Measurements from ENCODE around the gene CELF2. TPM values are rescaled to one million over a fixed set of nuclear protein-coding genes. Genes with fewer than 3 reads are reported as not detected.

CELF2 gene
- total RNA-seq, 2 experiments from 2014 or later, result 165 to 181 TPM

DNA sequence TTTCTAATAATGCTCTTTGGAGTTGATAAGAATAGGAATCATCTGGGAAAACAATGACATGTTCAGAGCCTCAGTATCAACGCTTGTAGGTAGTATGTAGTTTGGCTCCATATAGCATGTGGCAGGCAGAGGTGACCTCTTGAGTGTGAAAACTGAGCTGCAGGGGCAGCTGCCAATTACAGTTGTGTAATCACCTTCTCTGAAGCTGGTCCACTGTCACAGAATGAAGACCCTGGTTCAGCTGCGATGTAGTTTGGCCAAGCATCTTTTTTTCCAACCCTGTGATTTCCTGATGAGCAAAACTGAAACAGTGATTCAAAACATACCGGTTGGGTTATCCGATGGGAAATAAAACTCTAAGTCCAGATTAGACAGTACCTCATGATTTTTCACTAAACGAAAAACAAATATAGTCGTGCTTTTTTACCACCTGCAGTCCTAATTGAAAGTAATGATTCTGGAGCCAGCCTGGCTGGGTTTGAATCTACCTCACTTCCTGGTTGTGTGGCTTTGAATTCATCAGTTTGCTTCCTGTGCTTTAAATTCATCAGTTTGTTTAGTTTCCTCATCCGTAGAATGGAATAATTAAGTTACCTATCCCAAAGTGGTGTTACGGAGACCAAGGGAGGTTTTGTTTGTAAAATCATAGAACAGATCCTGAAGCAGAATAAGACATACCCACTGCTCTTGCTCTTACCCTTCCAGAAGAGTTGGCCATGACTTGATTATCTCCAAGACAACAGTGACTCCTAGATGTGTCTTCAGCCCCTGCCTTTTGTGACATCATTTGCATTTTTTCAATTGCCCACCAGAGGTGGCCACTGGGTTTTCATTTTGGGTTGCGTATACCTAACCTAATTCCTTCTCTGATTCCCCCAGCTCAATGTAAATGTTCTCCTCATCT is 87.4 kb downstream of the CELF2 start:
- DNase-seq, result no peak
- H3K9me3 Mint-ChIP-seq, result no peaks in the 10 kb centered on the region
- POLR2A ChIA-PET, result no interaction called here

DNA sequence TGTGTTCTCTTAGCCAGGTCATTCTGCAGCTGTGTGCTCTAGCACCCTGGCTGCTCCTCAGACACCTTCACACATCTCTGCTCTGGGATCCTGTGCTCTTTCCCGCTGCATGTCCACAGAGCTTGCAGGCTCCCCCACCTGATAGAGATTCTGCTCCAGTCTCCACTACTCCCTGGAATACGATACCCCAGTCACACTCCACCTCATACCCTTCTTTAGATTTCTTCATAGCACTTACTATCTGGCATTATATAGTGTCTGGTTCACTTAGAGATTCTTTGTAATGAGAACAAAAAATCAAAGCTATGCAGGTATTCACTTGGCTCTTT is 88.0 kb downstream of the CELF2 start:
- peak overlapping the region; percentile 70 for H3K27ac Mint-ChIP-seq
- peaks cover 24% of the 10 kb centered on the region for H3K4me1 Mint-ChIP-seq
- ChIA-PET CTCF (interaction anchor here (0.6 to 2.0 kb wide), 4 partner anchors 13 to 59 kb away, joined by 3 to 8 read pairs (median 5); no protein-coding TSS in a partner anchor), POLR2A (no interaction called here)
- H3K27me3 Mint-ChIP-seq, result peaks cover 8% of the 10 kb centered on the region
- DNase-seq, result no peak
- peaks cover 9% of the 10 kb centered on the region for H3K36me3 Mint-ChIP-seq (ENCODE audit: low read depth)
- H3K9me3 Mint-ChIP-seq, result peaks cover 5% of the 10 kb centered on the region
- no peak overlapping the region for H3K4me3 Mint-ChIP-seq

More for the DNA sequence above, 87.4 kb downstream of the CELF2 start:
- Mint-ChIP-seq H3K4me3 (no peak overlapping the region), H3K27ac (peak overlapping the region; percentile 70), H3K4me1 (peaks cover 24% of the 10 kb centered on the region), H3K27me3 (peaks cover 8% of the 10 kb centered on the region), H3K36me3 (ENCODE audit: low read depth) (peaks cover 7% of the 10 kb centered on the region)
- CTCF ChIA-PET, result interaction anchor here (0.6 to 2.0 kb wide), 5 partner anchors 10 to 59 kb away, joined by 3 to 8 read pairs (median 4); no protein-coding TSS in a partner anchor

DNA sequence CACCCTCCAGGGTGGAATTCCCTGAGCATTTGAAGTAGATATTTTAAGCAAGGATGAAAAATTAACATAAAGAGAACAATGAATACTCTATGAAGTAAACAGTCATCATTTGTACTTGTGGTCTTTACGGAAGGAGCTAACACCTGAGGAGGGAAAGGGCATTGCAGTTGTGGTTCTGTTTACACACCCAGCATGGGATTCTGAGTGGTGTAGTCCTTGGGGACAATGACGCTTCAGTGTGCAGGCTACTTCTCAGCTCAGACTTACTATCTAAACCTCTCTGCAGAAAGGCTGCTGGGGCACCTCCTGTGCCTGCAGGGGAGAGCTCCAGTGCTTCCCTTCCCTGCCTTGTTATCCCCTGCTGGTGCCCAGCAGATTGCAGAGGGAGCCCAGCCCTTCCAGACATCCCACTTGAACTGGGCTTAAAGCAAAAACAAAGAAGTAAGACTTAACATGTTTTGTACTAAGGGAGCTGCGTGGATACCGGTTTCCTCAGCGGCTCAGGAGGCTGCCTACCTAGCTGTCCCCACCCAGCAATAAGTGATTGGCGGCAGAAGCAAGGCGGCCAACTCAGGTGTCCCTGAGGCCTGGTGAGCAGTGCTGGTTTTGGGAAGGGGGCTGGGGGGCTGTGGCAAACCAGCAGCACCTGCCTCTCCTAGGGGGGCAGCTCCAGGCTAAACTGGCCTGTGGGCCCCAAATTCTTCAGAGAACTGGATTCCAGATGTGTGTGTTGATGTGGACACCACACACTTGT is 89.1 kb downstream of the CELF2 start:
- CTCF ChIA-PET, result interaction anchor here (1.5 to 2.0 kb wide), 2 partner anchors 14 to 57 kb away, joined by 7 to 8 read pairs; no protein-coding TSS in a partner anchor
- Mint-ChIP-seq H3K36me3 (ENCODE audit: low read depth) (peaks cover 9% of the 10 kb centered on the region), H3K27ac (no peak overlapping the region), H3K9me3 (peaks cover 5% of the 10 kb centered on the region), H3K4me3 (no peak overlapping the region), H3K4me1 (peaks cover 24% of the 10 kb centered on the region), H3K27me3 (peaks cover 5% of the 10 kb centered on the region)
- DNase-seq, result no peak
- POLR2A ChIA-PET, result interaction anchor here (0.7 kb wide), 1 partner anchor 148 kb away, joined by 3 read pairs; no protein-coding TSS in a partner anchor

DNA sequence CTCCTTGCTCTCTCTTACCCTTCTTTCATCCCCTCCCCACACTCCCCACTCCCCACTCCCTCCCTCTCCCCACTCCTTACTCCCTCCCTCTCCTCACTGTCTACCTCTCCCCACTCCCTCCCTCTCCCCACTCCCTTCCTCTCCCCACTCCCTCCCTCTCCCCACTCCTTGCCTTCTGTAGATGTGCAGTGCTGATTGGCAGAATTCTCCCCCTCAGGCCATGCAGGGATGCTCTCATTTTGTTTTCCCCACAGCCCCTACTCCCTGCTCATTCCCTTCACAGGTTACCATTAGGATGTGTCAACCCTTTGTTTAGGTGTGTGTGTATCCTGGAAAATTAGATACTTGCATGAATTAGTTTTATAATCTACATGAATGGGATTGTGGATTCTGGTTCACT is 90.3 kb downstream of the CELF2 start:
- H3K4me3 Mint-ChIP-seq, result no peak overlapping the region
- peaks cover 7% of the 10 kb centered on the region for H3K36me3 Mint-ChIP-seq (ENCODE audit: low read depth)
- peaks cover 5% of the 10 kb centered on the region for H3K9me3 Mint-ChIP-seq
- H3K27ac Mint-ChIP-seq, result no peak overlapping the region
- ChIA-PET CTCF (no interaction called here), POLR2A (no interaction called here)
- H3K27me3 Mint-ChIP-seq, result peaks cover under 1% of the 10 kb centered on the region
- DNase-seq, result no peak
- peaks cover 23% of the 10 kb centered on the region for H3K4me1 Mint-ChIP-seq

DNA sequence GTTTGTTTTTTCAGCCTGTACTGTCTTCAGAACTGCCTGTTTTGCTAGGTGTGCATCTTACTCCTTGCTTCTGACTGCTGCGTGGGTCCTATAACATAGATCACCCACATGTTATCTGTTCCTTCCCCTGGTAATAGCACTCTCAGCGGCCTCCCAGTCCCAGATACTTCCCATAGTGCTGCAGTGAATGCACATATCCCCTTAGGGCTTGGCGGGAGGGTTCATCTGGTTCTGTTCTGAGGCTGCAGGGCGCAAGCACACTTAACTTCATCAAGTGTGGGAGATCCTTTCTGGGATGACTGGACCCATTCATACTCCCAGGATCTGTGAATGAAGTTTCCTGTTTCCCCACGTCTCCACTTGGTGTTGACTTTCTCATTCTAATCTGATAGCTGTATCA is 90.7 kb downstream of the CELF2 start:
- no peak for DNase-seq
- ChIA-PET POLR2A (no interaction called here), CTCF (interaction anchor here (0.7 to 1.6 kb wide), 2 partner anchors 10 to 37 kb away, joined by 3 read pairs; no protein-coding TSS in a partner anchor)
- Mint-ChIP-seq H3K4me3 (no peak overlapping the region), H3K27me3 (no peaks in the 10 kb centered on the region), H3K36me3 (ENCODE audit: low read depth) (peaks cover 6% of the 10 kb centered on the region), H3K9me3 (peaks cover 5% of the 10 kb centered on the region), H3K4me1 (peaks cover 26% of the 10 kb centered on the region), H3K27ac (no peak overlapping the region)

DNA sequence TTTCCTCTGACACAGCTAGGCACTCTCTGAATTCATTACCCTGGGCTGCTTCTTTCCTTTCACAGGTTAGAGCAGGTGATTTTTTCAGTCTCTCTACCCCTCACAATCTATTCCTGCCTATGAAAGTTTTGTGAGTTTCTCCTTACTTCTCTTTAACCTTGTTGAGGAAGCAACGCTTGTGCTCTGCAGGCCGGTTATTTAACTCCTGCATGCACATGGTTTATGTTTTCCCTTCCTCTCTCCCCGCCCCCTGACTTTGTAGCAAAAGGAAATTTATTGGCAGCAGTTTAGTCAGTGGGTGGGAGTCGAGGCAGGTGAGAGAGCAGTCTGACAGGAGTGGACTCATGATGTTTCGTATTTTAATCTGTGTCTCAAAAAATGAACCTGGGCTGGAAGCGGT is 91.9 kb downstream of the CELF2 start:
- Mint-ChIP-seq H3K9me3 (peaks cover 5% of the 10 kb centered on the region), H3K27ac (no peak overlapping the region), H3K27me3 (no peaks in the 10 kb centered on the region), H3K4me3 (no peak overlapping the region), H3K4me1 (peaks cover 26% of the 10 kb centered on the region), H3K36me3 (ENCODE audit: low read depth) (peaks cover 6% of the 10 kb centered on the region)
- DNase-seq, result no peak
- ChIA-PET POLR2A (no interaction called here), CTCF (interaction anchor here (1.6 kb wide), 1 partner anchor 11 kb away, joined by 3 read pairs; no protein-coding TSS in a partner anchor)

DNA sequence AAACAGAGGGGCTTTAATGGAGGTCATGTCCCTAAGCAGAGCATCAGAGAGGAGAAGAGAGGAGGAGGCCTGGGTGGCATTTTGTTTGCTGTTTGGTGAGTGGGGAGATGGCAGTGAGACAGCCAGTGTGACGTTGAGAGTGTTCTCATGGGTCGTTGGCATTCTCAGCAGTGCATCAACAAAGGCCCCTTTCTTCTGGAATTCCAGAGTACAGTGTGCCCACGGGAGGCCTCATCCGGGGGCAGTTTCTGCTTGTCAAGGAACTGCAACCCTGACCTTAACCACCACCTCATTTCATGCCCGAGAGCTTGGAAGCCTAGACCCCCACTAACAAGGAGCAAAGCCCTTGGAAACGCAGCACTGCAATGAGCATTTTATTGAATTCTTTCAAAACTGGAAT is 92.9 kb downstream of the CELF2 start:
- CTCF ChIA-PET, result interaction anchor here (0.5 kb wide), 1 partner anchor 862 kb away, joined by 3 read pairs; no protein-coding TSS in a partner anchor
- H3K4me1 Mint-ChIP-seq, result peaks cover 17% of the 10 kb centered on the region
- peaks cover 5% of the 10 kb centered on the region for H3K9me3 Mint-ChIP-seq
- no peak overlapping the region for H3K27ac Mint-ChIP-seq
- H3K27me3 Mint-ChIP-seq, result no peaks in the 10 kb centered on the region
- peaks cover 6% of the 10 kb centered on the region for H3K36me3 Mint-ChIP-seq (ENCODE audit: low read depth)
- POLR2A ChIA-PET, result no interaction called here
- no peak overlapping the region for H3K4me3 Mint-ChIP-seq
- no peak for DNase-seq

DNA sequence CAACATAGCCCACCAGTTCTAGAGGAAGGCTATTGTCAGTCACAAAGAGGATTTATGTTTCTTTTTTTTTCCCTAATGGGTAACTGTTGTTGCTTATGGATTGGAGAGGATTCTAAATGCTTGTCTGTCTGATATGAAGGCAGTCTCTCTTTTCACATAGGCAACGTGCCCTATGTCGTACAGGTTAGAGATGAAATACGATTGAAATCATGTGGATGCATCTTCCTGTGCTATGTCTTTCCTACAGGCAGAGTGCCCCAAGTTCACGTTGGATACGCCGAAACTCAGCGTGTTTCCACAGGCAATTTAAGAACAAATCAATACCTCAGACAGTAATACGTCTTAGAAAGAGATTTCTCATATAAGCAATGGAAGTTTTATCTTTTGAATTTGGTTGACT is 93.8 kb downstream of the CELF2 start:
- ChIA-PET CTCF (interaction anchor here (1.3 to 1.5 kb wide), 3 partner anchors 12 to 34 kb away, joined by 3 to 5 read pairs (median 4); no protein-coding TSS in a partner anchor), POLR2A (interaction anchor here (0.7 kb wide), 1 partner anchor 968 kb away, joined by 11 read pairs; no protein-coding TSS in a partner anchor)
- Mint-ChIP-seq H3K4me1 (peaks cover 11% of the 10 kb centered on the region), H3K9me3 (peaks cover 5% of the 10 kb centered on the region), H3K27ac (no peak overlapping the region), H3K27me3 (no peaks in the 10 kb centered on the region), H3K4me3 (no peak overlapping the region), H3K36me3 (ENCODE audit: low read depth) (peaks cover 6% of the 10 kb centered on the region)
- DNase-seq, result no peak

DNA sequence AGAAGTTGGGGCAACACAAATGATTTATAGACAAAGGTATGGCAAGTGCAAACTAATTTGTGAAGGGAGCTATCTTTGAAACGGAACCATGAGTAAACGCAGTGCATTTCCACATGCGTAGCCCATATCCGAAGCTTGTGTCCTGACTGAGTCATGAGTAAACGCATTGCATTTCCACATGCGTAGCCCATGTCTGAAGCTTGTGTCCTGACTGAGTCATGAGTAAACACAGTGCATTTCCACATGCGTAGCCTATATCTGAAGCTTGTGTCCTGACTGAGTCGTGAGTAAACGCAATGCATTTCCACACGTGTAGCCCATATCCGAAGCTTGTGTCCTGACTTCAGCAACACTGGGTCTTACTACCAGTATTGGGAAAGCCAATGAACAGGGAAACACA is 95.0 kb downstream of the CELF2 start:
- DNase-seq, result no peak
- peaks cover 6% of the 10 kb centered on the region for H3K36me3 Mint-ChIP-seq (ENCODE audit: low read depth)
- no peak overlapping the region for H3K4me3 Mint-ChIP-seq
- CTCF ChIA-PET, result interaction anchor here (0.6 to 2.0 kb wide), 4 partner anchors 10 to 38 kb away, joined by 4 to 5 read pairs (median 5); no protein-coding TSS in a partner anchor
- no peak overlapping the region for H3K27ac Mint-ChIP-seq
- no peaks in the 10 kb centered on the region for H3K27me3 Mint-ChIP-seq
- peaks cover 5% of the 10 kb centered on the region for H3K9me3 Mint-ChIP-seq
- H3K4me1 Mint-ChIP-seq, result peaks cover 9% of the 10 kb centered on the region
- POLR2A ChIA-PET, result no interaction called here

DNA sequence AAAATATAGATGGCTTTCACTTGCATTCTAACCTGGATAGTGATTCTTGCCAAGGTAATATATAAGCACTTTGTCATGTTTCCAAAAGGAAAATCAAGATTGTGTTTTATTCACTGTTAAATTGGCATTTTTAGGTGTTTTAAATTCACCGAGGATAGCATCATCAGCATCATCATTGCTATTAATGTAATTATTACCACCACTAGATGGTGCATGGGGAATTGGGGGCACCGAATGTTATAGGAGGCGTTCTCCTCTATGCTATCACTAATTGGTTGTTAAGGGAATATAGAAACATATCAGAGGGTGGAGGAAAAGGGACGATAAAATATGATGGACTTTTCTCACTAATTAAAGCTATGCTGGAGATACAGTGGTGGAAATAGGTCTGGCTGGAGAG is 95.5 kb downstream of the CELF2 start:
- no peaks in the 10 kb centered on the region for H3K27me3 Mint-ChIP-seq
- ChIA-PET POLR2A (no interaction called here), CTCF (interaction anchor here (1.5 to 2.0 kb wide), 3 partner anchors 10 to 38 kb away, joined by 3 to 5 read pairs (median 4); no protein-coding TSS in a partner anchor)
- peaks cover 5% of the 10 kb centered on the region for H3K9me3 Mint-ChIP-seq
- H3K4me3 Mint-ChIP-seq, result no peak overlapping the region
- H3K27ac Mint-ChIP-seq, result no peak overlapping the region
- H3K4me1 Mint-ChIP-seq, result peaks cover 9% of the 10 kb centered on the region
- H3K36me3 Mint-ChIP-seq (ENCODE audit: low read depth), result peaks cover 6% of the 10 kb centered on the region
- DNase-seq, result peak; percentile 19

DNA sequence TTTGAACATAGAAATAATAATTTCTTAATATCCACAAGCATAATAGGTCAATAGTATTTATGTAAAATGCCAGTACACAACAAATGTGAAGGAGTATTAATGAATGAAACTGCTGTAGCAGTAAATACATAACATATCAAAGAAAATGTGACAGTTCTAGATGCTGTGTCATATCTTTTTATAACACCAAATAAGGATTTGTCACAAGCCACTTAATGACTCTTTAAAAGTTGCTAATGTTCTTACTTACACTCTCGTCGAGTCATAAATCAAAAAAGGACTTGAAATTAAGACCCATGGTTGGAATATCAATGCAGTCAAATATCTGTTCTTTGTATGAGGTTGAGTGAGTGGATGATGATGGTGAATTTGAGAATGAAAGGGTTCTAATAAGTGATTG is 96.6 kb downstream of the CELF2 start:
- H3K36me3 Mint-ChIP-seq (ENCODE audit: low read depth), result peaks cover 3% of the 10 kb centered on the region
- POLR2A ChIA-PET, result interaction anchor here (0.6 kb wide), 1 partner anchor 52 kb away, joined by 3 read pairs; no protein-coding TSS in a partner anchor
- H3K4me3 Mint-ChIP-seq, result no peak overlapping the region
- CTCF ChIA-PET, result interaction anchor here (1.7 kb wide), 1 partner anchor 9 kb away, joined by 3 read pairs; no protein-coding TSS in a partner anchor
- H3K27me3 Mint-ChIP-seq, result no peaks in the 10 kb centered on the region
- H3K4me1 Mint-ChIP-seq, result peaks cover 9% of the 10 kb centered on the region
- peaks cover 5% of the 10 kb centered on the region for H3K9me3 Mint-ChIP-seq
- no peak for DNase-seq
- H3K27ac Mint-ChIP-seq, result no peak overlapping the region

DNA sequence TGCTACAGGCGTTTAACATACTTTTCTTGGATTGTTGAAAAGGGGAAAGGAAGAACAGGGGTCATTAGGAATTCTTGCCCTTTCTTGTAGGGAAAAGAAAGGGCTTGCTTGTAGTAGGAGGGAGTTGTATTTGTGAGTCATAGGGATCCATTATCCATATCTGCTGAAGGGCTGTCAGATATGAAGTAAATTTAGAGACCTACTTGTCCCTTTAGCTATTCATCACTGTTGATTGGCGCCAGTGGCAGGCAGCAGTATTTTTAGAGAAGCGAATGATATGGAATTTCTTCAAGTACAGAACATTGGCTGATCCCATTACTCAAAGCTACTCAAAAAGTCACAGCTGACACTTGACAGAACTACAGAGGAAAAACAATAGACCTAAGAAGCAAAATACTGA is 97.7 kb downstream of the CELF2 start:
- CTCF ChIA-PET, result interaction anchor here (0.7 kb wide), 1 partner anchor 11 kb away, joined by 4 read pairs; no protein-coding TSS in a partner anchor
- peaks cover 1% of the 10 kb centered on the region for H3K36me3 Mint-ChIP-seq (ENCODE audit: low read depth)
- no peak overlapping the region for H3K4me3 Mint-ChIP-seq
- H3K9me3 Mint-ChIP-seq, result peaks cover 2% of the 10 kb centered on the region
- H3K27ac Mint-ChIP-seq, result no peak overlapping the region
- POLR2A ChIA-PET, result no interaction called here
- DNase-seq, result no peak
- H3K27me3 Mint-ChIP-seq, result no peaks in the 10 kb centered on the region
- H3K4me1 Mint-ChIP-seq, result peaks cover 10% of the 10 kb centered on the region
